Measurements from ENCODE around the gene TTPAL. TPM values are rescaled to one million over a fixed set of nuclear protein-coding genes. Genes with fewer than 3 reads are reported as not detected.

TTPAL gene
- total and polyA plus RNA-seq, 10 of the 15 experiments (the other 5 are each of a cell fraction or from before 2014, with no cell fraction given), result 4.0 to 24.0 (median 9.3) TPM

DNA sequence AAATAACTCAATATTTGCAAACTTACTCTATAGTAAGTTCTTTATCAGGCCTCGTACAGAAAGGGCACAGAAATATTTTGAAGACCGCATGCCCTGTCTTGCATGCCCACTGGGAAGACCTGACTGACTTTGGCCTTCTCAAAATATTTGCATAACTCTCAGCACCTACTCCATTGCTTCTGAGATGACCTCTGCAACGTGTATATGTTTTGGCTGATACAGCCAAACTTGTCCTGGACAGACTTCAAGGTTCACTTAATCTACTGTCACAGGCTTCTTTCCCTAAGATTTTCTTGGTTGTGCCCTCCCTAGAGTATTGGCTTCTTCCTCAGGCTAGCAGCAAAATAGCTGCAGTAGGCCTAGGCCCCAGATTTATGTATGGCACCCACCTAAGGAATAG, 67.7 kb downstream of the TTPAL start:
- Histone ChIP-seq H3K4me3 (no peak overlapping the region), H3K9me3 (replicated peaks; ENCODE audit: control insufficient read depth, insufficient read depth, low read length) (no peaks in the 10 kb centered on the region), H2AFZ (ENCODE audit: control insufficient read depth, low read depth, low read length) (no peak overlapping the region), H4K20me1 (ENCODE audit: control insufficient read depth, insufficient read depth) (no peaks in the 10 kb centered on the region), H3K9ac (ENCODE audit: control insufficient read depth, insufficient read depth, low read length) (no peak overlapping the region), H3K27ac (ENCODE audit: control insufficient read depth, insufficient read depth) (no peak overlapping the region), H3K4me2 (ENCODE audit: control insufficient read depth, insufficient read depth) (no peak overlapping the region), H3K36me3 (ENCODE audit: control insufficient read depth in 2 of 2, insufficient read depth in 2 of 2, low read length in 1 of 2) (no peaks in the 10 kb centered on the region), H3K4me1 (ENCODE audit: control insufficient read depth, insufficient read depth, low read length) (no peaks in the 10 kb centered on the region), H3K79me2 (ENCODE audit: control insufficient read depth, insufficient read depth, low read length) (no peaks in the 10 kb centered on the region), H3K27me3 (replicated peaks in 1 of 2; ENCODE audit: control insufficient read depth in 2 of 2, insufficient read depth in 2 of 2, low read length in 1 of 2) (no peaks in the 10 kb centered on the region)
- ChIA-PET SMC1A (ENCODE audit: uncharacterized antibody, unreplicated experiment) (interaction anchor here (0.7 to 2.0 kb wide), 2 partner anchors 54 to 67 kb away, joined by 3 to 5 read pairs; no protein-coding TSS in a partner anchor), RAD21 (ENCODE audit: unreplicated experiment) (no interaction called here), POLR2A (interaction anchor here (0.7 kb wide), 1 partner anchor 12 kb away, joined by 3 read pairs; no protein-coding TSS in a partner anchor), CTCF (interaction anchor here (2.9 kb wide), 1 partner anchor 33 kb away, joined by 9 read pairs; no protein-coding TSS in a partner anchor)
- intact Hi-C loops (cut with micrococcal nuclease; ENCODE audit: unreplicated experiment) (no loop called here), in situ Hi-C loops (cut with MboI) (no loop called here)
- BruUV-seq (replicated peaks), result no TSS peak
- DNase-seq (ENCODE audit: low read depth, low spot score) (no peak), ATAC-seq (no peak), FAIRE-seq (no peak)
- 74% methylated on average over 3 of the region's 3 CpGs for WGBS (ENCODE audit: insufficient coverage, insufficient replicate concordance, low lambda C conversion rate, missing lambda C conversion rate)
- no peak for TF ChIP-seq NFIC (IDR thresholded peaks at IDR 0.05; ENCODE audit: low read depth, low read length)
- TF ChIP-seq ZZZ3 (IDR thresholded peaks at IDR 0.05; ENCODE audit: control insufficient read depth, insufficient read length, low read depth), result no peak
- TF ChIP-seq KLF5 (IDR thresholded peaks at IDR 0.05; ENCODE audit: partially characterized antibody), result no peak
- TF ChIP-seq RCOR1 (conservative IDR thresholded peaks at IDR 0.05; ENCODE audit: low read depth, low read length), result no peak
- TF ChIP-seq, protein P1, sequence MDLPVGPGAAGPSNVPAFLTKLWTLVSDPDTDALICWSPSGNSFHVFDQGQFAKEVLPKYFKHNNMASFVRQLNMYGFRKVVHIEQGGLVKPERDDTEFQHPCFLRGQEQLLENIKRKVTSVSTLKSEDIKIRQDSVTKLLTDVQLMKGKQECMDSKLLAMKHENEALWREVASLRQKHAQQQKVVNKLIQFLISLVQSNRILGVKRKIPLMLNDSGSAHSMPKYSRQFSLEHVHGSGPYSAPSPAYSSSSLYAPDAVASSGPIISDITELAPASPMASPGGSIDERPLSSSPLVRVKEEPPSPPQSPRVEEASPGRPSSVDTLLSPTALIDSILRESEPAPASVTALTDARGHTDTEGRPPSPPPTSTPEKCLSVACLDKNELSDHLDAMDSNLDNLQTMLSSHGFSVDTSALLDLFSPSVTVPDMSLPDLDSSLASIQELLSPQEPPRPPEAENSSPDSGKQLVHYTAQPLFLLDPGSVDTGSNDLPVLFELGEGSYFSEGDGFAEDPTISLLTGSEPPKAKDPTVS (IDR thresholded peaks at IDR 0.05; ENCODE audit: low read depth, low read length), result no peak
- no peak for TF ChIP-seq PAX5 (IDR thresholded peaks at IDR 0.05; ENCODE audit: borderline replicate concordance, low read depth, low read length)

Small RNA genes within 50 kb of the gene (small RNA-seq; reads per million reads assigned to genes)
- gene RPL37AP1, result 0.35 reads per million

Other genes with a start within 250 kb of the TTPAL start
Only the 7 nearest of the 8 such genes appear.
- not detected in 2 replicates for gene GDAP1L1, start 228.6 kb upstream of the TTPAL start, total RNA-seq (2014; rRNA removed)
- gene GDAP1L1, start 228.6 kb upstream of the TTPAL start, total RNA-seq (2014; rRNA removed; fragmentation: Illumina TruSeq; extraction: Trizol), result not detected in 2 replicates
- gene GDAP1L1, start 228.6 kb upstream of the TTPAL start, total RNA-seq (2021), result not detected in 2 replicates
- 0.08 TPM in 1 of 2 replicates, not detected in the other for gene GDAP1L1, start 228.6 kb upstream of the TTPAL start, polyA plus RNA-seq (2011; rRNA removed)
- not detected in 2 replicates for gene GDAP1L1, start 228.6 kb upstream of the TTPAL start, polyA plus RNA-seq (2014; fragmentation: Illumina TruSeq; extraction: Trizol)
- not detected for gene GDAP1L1, start 228.6 kb upstream of the TTPAL start, polyA plus RNA-seq (2014; fragmentation: Nextera tagmentation; extraction: Ambion mirVana)
- gene GDAP1L1, start 228.6 kb upstream of the TTPAL start, polyA plus RNA-seq (2014; rRNA removed), result not detected in 2 replicates
- gene GDAP1L1, start 228.6 kb upstream of the TTPAL start, polyA plus RNA-seq (2016; fragmentation: Nextera tagmentation; extraction: Ambion mirVana), result under 1 TPM in 1 of 2 experiments, not detected in 1; 0.38 TPM
- 1.7 and 2.2 TPM in 2 replicates for gene FITM2, start 164.7 kb upstream of the TTPAL start, total RNA-seq (2014; rRNA removed)
- 1.3 and 1.5 TPM in 2 replicates for gene FITM2, start 164.7 kb upstream of the TTPAL start, total RNA-seq (2014; rRNA removed; fragmentation: Illumina TruSeq; extraction: Trizol)
- gene FITM2, start 164.7 kb upstream of the TTPAL start, total RNA-seq (2021), result 1.4 and 1.6 TPM in 2 replicates
- gene FITM2, start 164.7 kb upstream of the TTPAL start, polyA plus RNA-seq (2011; rRNA removed), result 1.5 and 1.9 TPM in 2 replicates
- 1.7 and 1.8 TPM in 2 replicates for gene FITM2, start 164.7 kb upstream of the TTPAL start, polyA plus RNA-seq (2014; fragmentation: Illumina TruSeq; extraction: Trizol)
- under 1 TPM; 0.46 to 0.61 TPM for gene FITM2, start 164.7 kb upstream of the TTPAL start, polyA plus RNA-seq (2014; fragmentation: Nextera tagmentation; extraction: Ambion mirVana)
- gene FITM2, start 164.7 kb upstream of the TTPAL start, polyA plus RNA-seq (2014; rRNA removed), result 1.3 and 1.6 TPM in 2 replicates
- 1 to 10 TPM; 1.7 to 1.9 TPM for gene FITM2, start 164.7 kb upstream of the TTPAL start, polyA plus RNA-seq (2016; fragmentation: Nextera tagmentation; extraction: Ambion mirVana)
- not detected in 2 replicates for gene R3HDML, start 138.8 kb upstream of the TTPAL start, total RNA-seq (2014; rRNA removed)
- not detected in 2 replicates for gene R3HDML, start 138.8 kb upstream of the TTPAL start, total RNA-seq (2014; rRNA removed; fragmentation: Illumina TruSeq; extraction: Trizol)
- not detected in 2 replicates for gene R3HDML, start 138.8 kb upstream of the TTPAL start, total RNA-seq (2021)
- gene R3HDML, start 138.8 kb upstream of the TTPAL start, polyA plus RNA-seq (2011; rRNA removed), result not detected in 2 replicates
- not detected in 2 replicates for gene R3HDML, start 138.8 kb upstream of the TTPAL start, polyA plus RNA-seq (2014; fragmentation: Illumina TruSeq; extraction: Trizol)
- gene R3HDML, start 138.8 kb upstream of the TTPAL start, polyA plus RNA-seq (2014; fragmentation: Nextera tagmentation; extraction: Ambion mirVana), result not detected
- not detected in 2 replicates for gene R3HDML, start 138.8 kb upstream of the TTPAL start, polyA plus RNA-seq (2014; rRNA removed)
- gene R3HDML, start 138.8 kb upstream of the TTPAL start, polyA plus RNA-seq (2016; fragmentation: Nextera tagmentation; extraction: Ambion mirVana), result not detected
- gene HNF4A, start 120.2 kb upstream of the TTPAL start, total RNA-seq (2014; rRNA removed), result not detected in 2 replicates
- not detected in 2 replicates for gene HNF4A, start 120.2 kb upstream of the TTPAL start, total RNA-seq (2014; rRNA removed; fragmentation: Illumina TruSeq; extraction: Trizol)
- 0.16 and 0.21 TPM in 2 replicates for gene HNF4A, start 120.2 kb upstream of the TTPAL start, total RNA-seq (2021)
- not detected in 2 replicates for gene HNF4A, start 120.2 kb upstream of the TTPAL start, polyA plus RNA-seq (2011; rRNA removed)
- gene HNF4A, start 120.2 kb upstream of the TTPAL start, polyA plus RNA-seq (2014; fragmentation: Illumina TruSeq; extraction: Trizol), result not detected in 2 replicates
- gene HNF4A, start 120.2 kb upstream of the TTPAL start, polyA plus RNA-seq (2014; fragmentation: Nextera tagmentation; extraction: Ambion mirVana), result not detected
- gene HNF4A, start 120.2 kb upstream of the TTPAL start, polyA plus RNA-seq (2014; rRNA removed), result not detected in 2 replicates
- gene HNF4A, start 120.2 kb upstream of the TTPAL start, polyA plus RNA-seq (2016; fragmentation: Nextera tagmentation; extraction: Ambion mirVana), result not detected
- gene SERINC3, start 46.2 kb downstream of the TTPAL start, total RNA-seq (2014; rRNA removed), result 24.5 and 31.5 TPM in 2 replicates
- gene SERINC3, start 46.2 kb downstream of the TTPAL start, total RNA-seq (2014; rRNA removed; fragmentation: Illumina TruSeq; extraction: Trizol), result 33.3 and 33.8 TPM in 2 replicates
- 35.0 and 35.3 TPM in 2 replicates for gene SERINC3, start 46.2 kb downstream of the TTPAL start, total RNA-seq (2021)
- 88.7 and 96.8 TPM in 2 replicates for gene SERINC3, start 46.2 kb downstream of the TTPAL start, polyA plus RNA-seq (2011; rRNA removed)
- 39.8 and 41.9 TPM in 2 replicates for gene SERINC3, start 46.2 kb downstream of the TTPAL start, polyA plus RNA-seq (2014; fragmentation: Illumina TruSeq; extraction: Trizol)
- 10 to 100 TPM; 37.8 to 55.6 TPM for gene SERINC3, start 46.2 kb downstream of the TTPAL start, polyA plus RNA-seq (2014; fragmentation: Nextera tagmentation; extraction: Ambion mirVana)
- 31.8 and 34.0 TPM in 2 replicates for gene SERINC3, start 46.2 kb downstream of the TTPAL start, polyA plus RNA-seq (2014; rRNA removed)
- 10 to 100 TPM; 59.0 to 59.8 TPM for gene SERINC3, start 46.2 kb downstream of the TTPAL start, polyA plus RNA-seq (2016; fragmentation: Nextera tagmentation; extraction: Ambion mirVana)
- 77.0 and 78.5 TPM in 2 replicates for gene PKIG, start 106.7 kb downstream of the TTPAL start, total RNA-seq (2014; rRNA removed)
- gene PKIG, start 106.7 kb downstream of the TTPAL start, total RNA-seq (2014; rRNA removed; fragmentation: Illumina TruSeq; extraction: Trizol), result 47.9 and 51.4 TPM in 2 replicates
- gene PKIG, start 106.7 kb downstream of the TTPAL start, total RNA-seq (2021), result 56.2 and 58.4 TPM in 2 replicates
- gene PKIG, start 106.7 kb downstream of the TTPAL start, polyA plus RNA-seq (2011; rRNA removed), result 16.4 and 17.8 TPM in 2 replicates
- 33.8 and 69.3 TPM in 2 replicates for gene PKIG, start 106.7 kb downstream of the TTPAL start, polyA plus RNA-seq (2014; fragmentation: Illumina TruSeq; extraction: Trizol)
- 10 to 100 TPM in 1 of 2 experiments, 1 to 10 TPM in 1; 5.7 to 17.5 TPM for gene PKIG, start 106.7 kb downstream of the TTPAL start, polyA plus RNA-seq (2014; fragmentation: Nextera tagmentation; extraction: Ambion mirVana)
- gene PKIG, start 106.7 kb downstream of the TTPAL start, polyA plus RNA-seq (2014; rRNA removed), result 74.2 and 82.3 TPM in 2 replicates
- gene PKIG, start 106.7 kb downstream of the TTPAL start, polyA plus RNA-seq (2016; fragmentation: Nextera tagmentation; extraction: Ambion mirVana), result 10 to 100 TPM; 26.3 to 28.0 TPM
- gene ADA, start 175.8 kb downstream of the TTPAL start, total RNA-seq (2014; rRNA removed), result 74.6 and 78.6 TPM in 2 replicates
- 69.1 and 69.5 TPM in 2 replicates for gene ADA, start 175.8 kb downstream of the TTPAL start, total RNA-seq (2014; rRNA removed; fragmentation: Illumina TruSeq; extraction: Trizol)
- 99.0 and 105 TPM in 2 replicates for gene ADA, start 175.8 kb downstream of the TTPAL start, total RNA-seq (2021)
- 88.9 and 129 TPM in 2 replicates for gene ADA, start 175.8 kb downstream of the TTPAL start, polyA plus RNA-seq (2011; rRNA removed)
- gene ADA, start 175.8 kb downstream of the TTPAL start, polyA plus RNA-seq (2014; fragmentation: Illumina TruSeq; extraction: Trizol), result 71.6 and 82.7 TPM in 2 replicates
- gene ADA, start 175.8 kb downstream of the TTPAL start, polyA plus RNA-seq (2014; fragmentation: Nextera tagmentation; extraction: Ambion mirVana), result 10 to 100 TPM; 40.9 to 70.6 TPM
- gene ADA, start 175.8 kb downstream of the TTPAL start, polyA plus RNA-seq (2014; rRNA removed), result 122 and 125 TPM in 2 replicates
- gene ADA, start 175.8 kb downstream of the TTPAL start, polyA plus RNA-seq (2016; fragmentation: Nextera tagmentation; extraction: Ambion mirVana), result 100 to 1,000 TPM; 189 to 217 TPM

All from GM12878 (cell line).